GM21737 (cell line): ENCODE data around the gene ITGB4.
A peak's percentile ranks its signal among the peaks of the same experiment; 100 is the strongest.
"Not testable (repeated sequence)": the region's sequence is repeated elsewhere in the genome, so short reads cannot be mapped to it uniquely, and the experiment has no call there.

Experiments used
- ATAC-seq: cut with Tn5 transposase; IDR thresholded peaks from one replicate; pipeline ENCODE4 v1.9.1; 2021; ENCODE audit warnings: mild to moderate bottlenecking, moderate library complexity; ENCODE audit not compliant: unreplicated experiment

ITGB4 gene

DNA sequence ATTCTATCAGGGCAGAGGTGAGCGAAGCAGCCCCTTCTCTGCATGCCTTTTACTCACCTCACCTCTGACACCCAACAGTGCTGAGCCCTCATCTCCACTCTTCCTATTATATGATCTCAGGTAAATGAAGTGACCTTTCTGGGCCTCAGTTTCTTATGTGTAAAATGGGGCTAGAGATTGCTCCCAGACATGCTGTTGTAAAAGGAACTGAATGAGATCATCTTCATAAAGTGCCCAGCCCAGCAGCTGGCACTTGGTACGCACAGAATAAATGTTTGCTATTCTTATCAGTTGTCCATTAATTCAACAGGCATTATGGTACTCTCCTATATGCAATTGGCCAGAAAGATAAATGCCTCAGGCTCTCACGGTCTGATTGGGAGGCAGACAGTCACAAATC, 48.3 kb downstream of the ITGB4 start:
- no peak for ATAC-seq

DNA sequence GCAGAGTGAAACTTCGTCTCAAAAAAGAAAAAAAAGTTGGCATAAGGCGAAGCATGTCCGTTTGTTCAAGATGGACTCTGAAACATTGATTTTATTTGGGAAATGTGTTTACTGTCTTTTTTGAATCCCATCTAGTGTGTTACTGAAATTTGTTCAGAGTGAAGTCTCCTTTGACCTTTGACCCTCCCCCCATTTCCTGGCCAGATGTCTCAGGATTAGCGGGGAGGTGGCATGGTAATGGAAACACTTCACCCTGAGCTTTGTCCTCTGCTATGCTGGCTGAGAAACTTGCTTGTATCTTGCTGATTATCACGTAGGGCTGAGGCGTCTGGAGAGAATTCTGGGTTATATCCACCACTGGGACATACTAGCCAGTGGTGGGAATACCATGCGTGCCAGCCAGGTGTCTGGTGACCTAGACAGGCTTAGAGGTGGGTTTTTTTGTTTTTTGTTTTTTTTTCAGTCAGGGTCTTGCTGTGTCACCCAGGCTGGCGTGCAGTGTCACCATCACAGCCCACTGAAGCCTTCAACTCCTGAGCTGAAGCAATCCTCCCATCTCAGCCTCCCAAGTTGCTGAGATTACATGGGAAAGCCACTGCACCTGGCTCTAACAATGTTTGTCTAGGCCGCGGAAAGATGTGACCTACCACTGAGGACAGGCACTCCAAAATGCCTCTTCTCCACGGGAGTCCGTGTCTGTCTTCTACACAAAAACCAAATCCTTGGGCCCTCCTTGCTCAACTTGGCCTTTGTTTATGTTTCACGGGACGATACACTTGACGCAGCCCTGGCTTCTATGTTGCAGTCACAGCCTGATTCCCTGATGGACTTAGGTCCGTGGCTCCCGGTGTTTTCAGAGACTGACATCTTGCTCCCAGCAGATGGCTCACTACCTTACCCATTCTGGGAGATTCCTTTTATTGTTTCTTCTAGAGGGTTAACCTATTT, 50.3 kb downstream of the ITGB4 start:
- ATAC-seq = no peak

DNA sequence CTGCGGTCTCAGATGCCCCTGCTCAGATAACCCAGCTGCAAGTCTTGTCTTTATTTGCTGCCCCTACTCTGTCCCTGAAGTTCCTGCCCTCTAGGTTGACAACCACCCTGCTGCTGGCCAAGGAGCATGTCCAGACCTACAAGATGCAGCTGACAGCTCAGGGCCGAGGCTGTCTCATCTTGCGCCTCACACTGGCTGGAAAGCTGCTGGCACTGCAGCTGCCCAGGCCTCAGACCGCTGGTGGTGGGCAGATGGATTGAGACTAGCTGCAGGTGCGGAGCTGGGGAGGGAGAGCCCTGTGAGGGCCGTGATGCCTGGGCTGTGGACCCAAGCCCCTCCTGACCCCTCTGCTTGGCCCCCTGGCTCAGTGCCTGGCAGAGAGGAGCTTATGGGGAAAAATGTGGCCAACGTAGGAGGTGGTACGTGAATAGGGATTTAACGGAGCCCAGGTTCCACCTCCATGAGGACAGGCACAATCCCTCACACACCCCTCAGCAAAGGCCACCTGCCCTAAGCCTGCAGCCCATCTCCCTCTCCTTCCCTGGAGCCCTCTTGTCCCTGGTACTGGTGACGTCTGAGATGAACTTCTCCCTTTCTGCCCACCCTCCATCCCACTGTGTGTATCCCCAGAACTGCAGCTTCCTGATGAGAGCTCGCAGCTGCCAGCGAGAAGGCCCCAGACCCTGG, 52.0 kb downstream of the ITGB4 start:
- ATAC-seq = no peak

DNA sequence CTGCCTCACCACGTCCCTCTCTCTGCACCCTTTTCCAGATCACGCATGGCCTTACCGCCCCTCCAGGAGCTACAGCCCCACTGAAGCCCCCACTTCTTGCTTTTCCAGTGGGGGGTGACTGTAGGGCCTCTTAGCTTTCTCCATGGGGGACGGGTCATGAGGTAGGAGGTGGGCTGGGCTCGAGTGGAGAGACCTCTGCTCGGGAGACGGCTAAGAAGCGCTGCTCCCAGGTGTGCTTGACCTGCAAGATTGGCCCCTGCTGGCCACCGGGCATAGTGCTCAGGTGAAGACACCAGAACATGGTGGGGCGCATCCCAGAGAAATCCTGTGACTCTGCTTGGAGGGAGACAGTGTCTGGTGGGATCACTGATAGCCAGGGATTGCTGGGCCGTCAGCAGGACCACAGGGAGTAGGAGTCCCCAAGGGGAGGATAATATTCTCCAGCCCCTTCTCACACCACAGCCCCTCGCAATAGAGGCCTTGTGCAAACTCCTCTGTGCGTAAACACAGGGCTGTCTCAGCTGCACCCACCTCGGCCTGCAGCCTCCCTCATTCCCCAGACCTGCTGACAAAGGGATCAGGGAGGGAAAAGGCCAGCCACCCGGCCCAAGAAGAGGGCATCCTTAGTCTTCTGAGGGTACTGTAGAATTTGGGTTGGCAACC, 52.7 kb downstream of the ITGB4 start:
- no peak for ATAC-seq

DNA sequence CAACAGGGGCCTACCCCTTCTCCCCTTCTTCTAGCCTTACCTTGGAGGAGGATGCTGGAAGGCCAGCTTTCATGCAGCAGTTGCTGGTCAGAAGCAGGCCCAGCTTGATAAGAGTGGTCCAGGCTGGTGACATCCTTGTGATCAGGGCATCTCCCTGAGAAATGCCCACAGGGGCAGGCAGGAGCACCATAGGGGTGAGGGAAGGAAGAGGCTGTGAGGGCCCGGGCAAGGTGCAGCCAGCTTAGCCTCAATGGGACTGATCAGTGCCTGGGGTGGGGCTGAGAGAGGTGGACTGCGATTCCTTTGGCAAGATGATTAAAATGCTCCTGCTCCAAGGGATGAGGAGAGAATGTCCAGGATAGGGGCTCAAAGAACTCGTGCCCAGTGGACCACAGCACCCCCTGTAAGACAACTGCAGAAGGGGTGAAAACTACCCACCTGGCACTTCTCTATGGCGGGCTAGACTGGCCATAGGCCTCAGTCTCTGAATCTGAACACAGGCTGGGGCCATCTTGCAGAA, 53.3 kb downstream of the ITGB4 start:
- no peak for ATAC-seq

DNA sequence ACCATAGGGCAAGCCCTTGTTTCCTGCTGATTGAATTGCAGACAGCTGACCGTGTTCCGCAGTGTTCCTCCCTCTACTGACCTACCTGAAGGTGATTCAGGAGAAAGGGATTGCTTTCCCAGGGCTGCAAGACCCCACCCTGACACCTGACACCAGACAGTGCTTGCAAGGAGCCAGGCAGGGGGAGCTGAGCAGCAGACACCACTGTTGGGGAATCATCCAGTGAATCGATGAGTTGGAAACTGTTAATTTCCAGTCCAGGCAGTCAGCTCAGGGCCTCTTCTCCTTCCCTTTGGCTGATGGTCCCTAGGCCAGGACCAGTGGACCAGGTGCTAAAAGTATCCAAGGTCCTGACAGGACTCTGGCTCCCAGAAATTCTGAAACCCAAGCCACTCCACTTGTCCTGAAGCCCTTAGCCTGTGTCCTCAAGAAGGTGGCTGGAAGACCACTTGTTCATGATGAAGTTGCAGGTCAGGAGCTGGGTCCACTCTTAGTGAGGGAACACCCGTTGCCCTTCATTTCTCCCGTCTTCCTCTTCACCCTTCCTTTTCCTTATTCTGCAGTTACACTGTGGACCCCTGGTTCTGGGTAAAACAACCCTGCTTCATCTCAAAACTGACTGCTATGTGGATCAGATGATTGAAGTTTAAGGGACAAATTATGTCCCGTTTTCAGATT, 53.9 kb downstream of the ITGB4 start:
- no peak for ATAC-seq

DNA sequence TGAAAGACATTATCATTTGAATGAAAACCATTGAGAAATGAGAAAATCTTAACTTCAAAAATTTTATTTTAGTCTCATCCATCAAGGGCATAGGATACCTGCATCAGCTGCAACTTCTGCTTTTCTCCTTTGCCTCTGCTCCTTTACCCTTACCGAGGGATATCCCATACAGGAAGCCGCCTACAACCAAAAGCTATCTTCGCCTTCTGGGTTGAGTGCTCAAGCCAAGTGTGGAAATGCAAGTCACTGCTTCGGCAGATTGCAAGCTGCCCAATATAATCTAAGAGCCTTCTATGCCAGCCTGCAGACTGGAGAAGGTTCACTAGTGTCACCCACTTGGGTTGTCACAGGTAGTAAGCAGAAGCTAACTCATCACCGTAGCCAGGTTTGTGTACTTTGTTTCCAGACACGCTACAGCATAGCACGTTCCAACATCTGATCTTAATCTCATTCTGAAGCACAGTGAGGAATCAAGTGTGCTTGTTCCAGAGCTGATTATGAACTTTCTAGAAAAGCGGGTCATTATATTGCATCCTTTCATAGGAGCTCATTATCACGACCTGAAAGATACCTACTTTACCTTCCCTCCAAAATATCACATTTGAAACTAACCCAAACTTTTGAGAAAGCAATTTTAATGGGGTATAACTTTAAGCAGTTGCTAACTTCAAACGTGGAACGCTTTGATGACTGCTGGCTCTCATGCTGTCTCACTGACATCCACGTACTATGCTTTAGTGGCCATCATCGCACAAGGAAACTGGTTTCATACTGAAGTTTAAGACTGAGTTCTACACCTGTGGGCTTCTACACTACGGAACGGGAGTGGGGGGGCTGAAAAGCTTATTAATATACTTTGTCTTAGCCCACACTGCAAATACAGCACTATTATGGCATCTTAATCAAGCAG, 55.4 kb downstream of the ITGB4 start:
- no peak for ATAC-seq

DNA sequence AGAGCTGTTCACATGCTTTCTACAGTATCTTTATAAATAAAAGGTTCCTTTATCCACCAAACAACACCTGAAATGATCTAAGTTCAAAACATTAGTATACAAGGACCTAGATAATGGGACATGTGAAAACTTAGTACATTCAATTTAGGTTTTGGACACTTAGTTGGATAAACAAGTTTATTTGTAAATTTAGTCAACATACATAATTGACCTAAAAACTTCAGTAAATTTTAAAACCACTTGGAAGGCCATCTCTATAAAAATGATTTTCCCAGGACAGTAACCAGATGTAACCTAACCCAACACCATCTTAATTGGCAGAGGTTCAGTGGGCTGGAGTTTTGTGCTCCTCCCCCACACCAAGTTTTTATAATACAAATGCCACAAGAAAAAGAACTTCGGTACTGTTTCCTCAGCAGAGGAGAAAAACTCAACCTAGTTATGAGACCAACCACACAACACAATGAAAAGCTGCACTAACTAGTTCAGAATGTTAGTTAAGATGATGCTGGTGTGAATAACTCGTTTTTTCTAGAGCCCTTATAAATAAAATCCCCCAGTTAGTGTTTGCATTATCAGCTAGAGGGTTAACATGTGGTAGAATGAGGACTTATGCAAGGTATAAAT, 56.1 kb downstream of the ITGB4 start:
- no peak for ATAC-seq

DNA sequence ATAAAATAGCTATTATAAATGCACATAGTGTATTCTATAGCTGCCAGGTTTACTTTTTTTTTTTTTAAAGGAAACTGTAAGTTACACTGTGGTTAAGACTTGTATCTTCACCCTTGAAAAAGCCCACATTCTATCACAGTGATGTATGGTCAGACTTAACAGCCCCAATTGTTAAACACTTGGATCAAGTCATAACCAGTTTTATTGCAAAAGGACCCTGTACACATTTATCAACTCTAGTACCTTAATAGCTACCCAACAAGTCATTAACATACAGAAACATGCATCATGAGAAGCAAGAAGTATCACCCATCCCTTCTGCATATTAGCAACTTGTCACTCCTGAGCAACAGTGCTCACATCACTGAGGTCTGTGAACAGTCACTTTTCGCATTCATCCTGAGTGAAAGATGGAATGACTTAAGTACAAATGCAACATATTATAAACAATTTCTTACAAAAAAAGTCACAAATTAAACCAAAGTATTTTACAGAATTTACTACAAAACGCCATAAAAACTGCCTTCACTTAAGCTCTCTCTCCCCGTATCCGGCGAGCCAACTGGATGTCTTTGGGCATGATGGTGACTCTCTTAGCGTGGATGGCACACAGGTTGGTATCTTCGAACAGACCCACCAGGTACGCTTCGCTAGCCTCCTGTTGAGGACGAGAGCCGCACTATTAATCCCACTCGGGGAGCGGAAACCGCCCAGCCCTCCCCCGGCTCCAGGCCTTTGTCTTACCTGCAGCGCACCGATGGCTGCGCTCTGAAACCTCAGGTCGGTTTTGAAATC, 57.0 kb downstream of the ITGB4 start:
- not testable (repeated sequence) for ATAC-seq

DNA sequence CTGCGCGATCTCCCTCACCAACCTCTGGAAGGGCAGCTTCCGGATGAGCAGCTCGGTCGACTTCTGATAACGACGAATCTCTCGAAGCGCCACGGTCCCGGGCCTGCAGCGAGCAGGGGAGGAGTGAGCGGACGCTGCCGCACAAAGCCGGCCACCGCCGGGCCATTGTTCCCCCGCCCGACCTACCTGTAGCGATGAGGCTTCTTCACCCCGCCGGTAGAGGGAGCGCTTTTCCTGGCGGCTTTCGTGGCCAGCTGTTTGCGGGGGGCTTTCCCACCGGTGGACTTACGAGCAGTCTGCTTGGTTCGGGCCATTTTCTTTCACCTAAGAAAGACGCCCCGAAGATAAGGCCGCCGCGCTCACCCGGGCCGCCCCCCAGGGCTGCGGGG, 57.6 kb downstream of the ITGB4 start:
- peak; percentile 5 for ATAC-seq

DNA sequence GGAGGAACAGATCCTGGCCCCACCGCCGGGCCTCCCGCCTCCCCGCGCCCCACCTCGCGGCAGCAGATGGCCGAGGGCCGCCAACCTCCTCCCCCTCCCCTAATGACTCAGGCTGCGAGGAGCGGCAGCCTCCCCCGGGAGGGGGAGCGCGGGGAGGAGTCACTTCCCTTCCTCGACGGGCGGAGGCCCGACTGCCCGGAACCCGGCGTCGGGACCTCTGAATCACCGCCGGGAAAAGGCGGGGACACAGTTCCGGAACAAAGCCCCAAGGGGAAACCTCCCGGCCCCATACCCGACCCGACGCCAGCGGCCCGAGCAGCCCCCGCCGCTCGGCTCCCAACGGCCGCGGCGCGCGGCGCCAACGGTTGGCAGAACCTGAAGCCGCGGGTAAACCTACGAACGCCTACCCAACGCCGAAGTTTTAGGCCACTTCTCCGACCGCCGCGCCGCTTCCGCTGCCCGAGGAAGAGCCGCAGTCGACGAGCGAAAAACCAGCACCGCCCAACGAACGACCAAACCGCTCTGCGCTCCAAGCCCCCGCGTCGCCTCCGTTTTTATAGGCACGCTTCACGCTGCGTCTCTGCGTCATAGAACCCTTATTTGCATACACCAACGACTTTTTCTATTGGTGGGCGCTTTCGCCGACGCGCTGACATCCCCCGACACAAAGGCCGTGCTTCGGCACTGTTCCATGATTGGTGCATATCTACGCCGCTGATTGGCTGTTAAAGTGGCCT, 58.2 kb downstream of the ITGB4 start:
- ATAC-seq = peak; percentile 50

DNA sequence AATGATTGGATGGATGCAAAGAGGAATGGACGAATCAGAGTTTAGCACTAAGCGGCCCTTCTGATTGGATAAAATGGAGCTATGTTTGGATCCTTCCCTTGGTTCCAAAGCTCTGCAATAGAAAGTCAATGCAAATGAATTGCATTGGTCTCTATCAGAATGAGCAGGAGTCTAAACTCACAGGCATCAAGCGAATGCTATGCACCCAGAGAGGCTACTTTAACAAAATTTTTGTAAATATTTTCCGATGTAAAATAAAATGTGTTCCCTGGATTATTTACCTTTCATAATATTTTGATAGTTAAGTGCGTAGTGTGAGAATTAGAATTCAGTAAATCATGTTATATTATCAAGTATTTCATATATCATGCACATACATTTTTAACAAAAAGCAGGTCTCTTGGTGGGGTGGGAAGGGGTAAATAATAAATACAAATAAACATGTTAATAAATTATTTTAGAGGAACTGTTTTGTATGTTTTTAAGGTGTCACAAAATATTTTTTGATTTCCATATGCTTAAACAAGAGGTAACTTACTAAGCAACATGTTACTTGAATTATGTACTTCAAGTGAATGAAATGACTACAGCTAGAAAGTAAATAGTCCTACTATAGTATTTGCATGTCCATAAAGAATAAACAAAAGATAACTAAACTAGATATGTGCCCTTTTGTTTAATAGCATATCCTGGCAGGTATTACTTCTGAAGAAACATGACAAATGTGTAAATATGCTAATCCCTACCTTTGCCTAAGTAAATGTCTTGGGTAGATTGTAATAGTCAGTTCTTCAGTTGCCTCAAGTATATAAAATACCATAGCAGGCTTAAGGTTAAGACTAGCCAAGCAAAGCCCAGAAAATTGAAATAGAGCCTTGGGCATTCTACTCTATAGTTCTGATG, 59.0 kb downstream of the ITGB4 start:
- ATAC-seq = no peak

DNA sequence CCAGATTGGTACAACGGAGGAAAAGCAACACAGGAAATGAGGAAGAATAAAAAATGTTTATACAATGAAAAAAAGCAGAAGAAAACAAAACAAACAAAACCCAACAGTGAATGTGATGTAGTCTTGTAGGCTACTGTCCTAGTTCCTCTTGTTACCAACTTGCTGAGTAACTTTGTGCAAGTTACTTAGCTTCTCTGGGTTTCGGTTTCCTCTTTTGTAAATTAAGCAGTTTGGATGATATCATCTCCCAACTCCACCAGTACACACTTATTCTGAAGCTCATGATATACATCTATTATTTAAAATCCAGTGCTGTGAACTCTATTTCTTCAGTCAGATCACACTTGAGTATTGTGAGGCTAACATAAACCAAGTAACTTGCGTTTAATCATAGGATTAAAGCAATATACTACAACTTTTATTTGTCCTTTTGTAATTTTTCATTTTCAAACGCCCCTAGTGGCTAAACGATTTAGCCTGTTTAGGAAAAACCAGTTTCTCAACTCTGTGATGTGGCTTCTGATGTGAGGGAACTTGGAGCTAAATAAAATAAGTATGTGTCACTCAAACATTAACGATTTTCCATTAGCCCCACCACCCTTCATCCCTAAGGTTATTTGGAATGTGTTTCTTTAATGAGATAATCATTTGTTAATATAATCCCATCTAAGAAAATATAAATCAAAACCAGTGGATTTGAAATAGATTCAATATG, 62.0 kb downstream of the ITGB4 start:
- ATAC-seq = no peak

DNA sequence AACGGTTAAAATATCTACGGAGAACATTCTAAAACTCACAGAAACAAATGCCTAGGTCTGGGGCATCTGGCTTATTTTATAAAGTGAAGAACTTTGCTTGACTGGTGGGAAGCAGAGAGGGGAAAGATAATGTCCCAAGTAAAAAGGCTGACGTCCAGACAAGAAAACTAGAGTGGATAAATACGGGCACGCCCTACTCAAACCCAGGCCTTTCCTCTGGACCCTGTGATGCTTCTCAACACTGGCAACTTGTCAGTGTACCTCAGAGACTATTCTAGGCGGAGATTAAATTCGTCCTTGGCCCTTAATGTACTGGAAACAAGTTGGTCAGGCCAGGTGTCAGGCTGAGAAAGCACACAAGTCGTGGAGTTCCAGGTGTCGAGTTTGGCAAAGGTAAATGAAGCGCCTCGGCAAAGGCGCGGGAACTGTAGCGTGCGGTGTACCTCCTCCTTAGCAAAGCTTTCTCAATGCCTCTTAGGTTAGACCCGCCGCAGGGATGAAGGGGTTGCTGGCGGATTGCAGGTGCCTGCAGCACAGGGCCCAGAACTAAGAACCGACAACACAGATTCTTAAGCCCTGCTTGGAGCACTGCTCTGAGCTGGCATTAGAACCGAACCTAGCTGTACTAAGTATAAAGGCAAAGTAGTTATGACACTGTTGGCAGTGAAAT, 62.7 kb downstream of the ITGB4 start:
- no peak for ATAC-seq

DNA sequence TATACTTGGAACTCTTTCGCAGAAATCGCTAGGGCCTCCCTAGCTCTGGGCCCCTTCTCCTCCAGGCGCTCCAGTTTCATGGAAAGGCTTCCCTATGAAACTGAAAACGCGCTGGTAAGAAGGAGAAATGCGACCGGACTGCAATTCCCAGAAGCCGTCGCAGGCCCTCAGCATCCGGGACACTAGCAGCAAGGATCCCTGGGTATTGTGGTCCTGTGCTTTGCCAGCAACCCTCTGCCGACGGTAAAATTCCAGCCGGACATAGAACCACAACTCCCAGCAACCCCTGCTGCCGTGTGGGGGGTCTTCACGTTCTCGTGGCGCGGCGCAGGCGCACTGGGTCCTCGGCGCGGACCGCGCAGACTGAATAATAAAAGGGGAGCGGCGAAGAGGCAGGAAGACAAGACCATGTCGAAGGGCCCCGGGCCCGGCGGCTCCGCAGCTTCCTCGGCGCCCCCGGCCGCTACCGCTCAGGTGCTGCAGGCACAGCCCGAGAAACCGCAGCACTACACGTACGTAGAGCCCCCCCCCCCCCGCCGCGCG, 63.3 kb downstream of the ITGB4 start, which contains the start of gene UNK:
TSS of gene UNK (plus strand) at position 334 of the 543 bp plus-strand sequence. CDS start at position 409, 75 bp downstream.
- peak; percentile 60 for ATAC-seq
